K562 (cell line): Measurements from ENCODE around the gene MRPL2. TPM values are rescaled to one million over a fixed set of nuclear protein-coding genes. Genes with fewer than 3 reads are reported as not detected.

Source experiments
- GABPB1 ChIP-seq: sonication (generic); formaldehyde crosslinking; IDR thresholded peaks from 2 replicates; pipeline ENCODE4 v1.8.0; 2022; ENCODE audit warnings: mild to moderate bottlenecking, missing genetic modification reagents
- GATAD2B ChIP-seq: fragments of 450-650 bp; IDR thresholded peaks from 2 replicates; pipeline ENCODE4 v1.6.1; 2017; ENCODE audit warnings: mild to moderate bottlenecking, borderline replicate concordance
- HDAC3 ChIP-seq: fragments of 450-650 bp; IDR thresholded peaks from 2 replicates; pipeline ENCODE4 v1.6.1; 2018; ENCODE audit warnings: borderline replicate concordance, mild to moderate bottlenecking, moderate library complexity; ENCODE audit not compliant: partially characterized antibody
- KLF16 ChIP-seq: IDR thresholded peaks from 2 replicates; pipeline ENCODE4 v1.6.1; 2016; ENCODE audit warnings: antibody characterized with exemption
- KLF6 ChIP-seq: fragments of 250-450 bp; sonication (Bioruptor Pico); IDR thresholded peaks from 2 replicates; pipeline ENCODE4 v1.4.0; 2020; ENCODE audit warnings: mild to moderate bottlenecking, moderate library complexity, borderline replicate concordance
- MCM2 ChIP-seq: fragments of 450-650 bp; IDR thresholded peaks from 2 replicates; pipeline ENCODE4 v1.6.1; 2017; ENCODE audit warnings: low read depth, mild to moderate bottlenecking
- NFE2 ChIP-seq: IDR thresholded peaks from 2 replicates; pipeline ENCODE4 v1.6.1; 2014; ENCODE audit warnings: antibody characterized with exemption, low read depth
- SETDB1 ChIP-seq: IDR thresholded peaks from one replicate; pipeline ENCODE4 v1.6.1; 2012; ENCODE audit warnings: low read length, control low read depth, inconsistent platforms
- SIX5 ChIP-seq, 2 experiments: IDR thresholded peaks; 2 replicates each; pipeline ENCODE4 v1.6.1; 2011; ENCODE audit warnings: low read length in 2 of 2, borderline replicate concordance in 1 of 2, low read depth in 1 of 2, mild to moderate bottlenecking in 1 of 2, moderate library complexity in 1 of 2; ENCODE audit not compliant: insufficient read depth in 1 of 2
- SP2 ChIP-seq: IDR thresholded peaks from 2 replicates; pipeline ENCODE4 v1.6.1; 2011; ENCODE audit warnings: mild to moderate bottlenecking, low read depth, low read length, moderate library complexity; ENCODE audit not compliant: poor library complexity, severe bottlenecking; ENCODE audit errors: extremely low read depth
- TAF9B ChIP-seq: fragments of 450-650 bp; IDR thresholded peaks from 2 replicates; pipeline ENCODE4 v1.6.1; 2018; ENCODE audit warnings: mild to moderate bottlenecking; ENCODE audit not compliant: partially characterized antibody
- TEAD1 ChIP-seq, 2 experiments: fragments of 450-650 bp in 1 of 2; sonication (generic) in 1 of 2; formaldehyde crosslinking; IDR thresholded peaks; 2 replicates each; pipeline versions ENCODE4 v1.4.0 to v1.8.0; 2020 to 2022; ENCODE audit warnings: mild to moderate bottlenecking in 2 of 2, missing genetic modification reagents in 1 of 2
- TRIM28 ChIP-seq: fragments of 450-650 bp; IDR thresholded peaks from 2 replicates; pipeline ENCODE4 v1.6.1; 2017
- XRCC3 ChIP-seq: fragments of 450-650 bp; IDR thresholded peaks from 2 replicates; pipeline ENCODE4 v1.6.1; 2017; ENCODE audit warnings: mild to moderate bottlenecking, moderate library complexity
- YY1 ChIP-seq, 3 experiments: IDR thresholded peaks; 2 replicates each; pipeline ENCODE4 v1.6.1; 2011; ENCODE audit warnings: low read length in 2 of 3, mild to moderate bottlenecking in 2 of 3, moderate library complexity in 2 of 3, borderline replicate concordance in 1 of 3, control low read depth in 1 of 3, low read depth in 1 of 3; ENCODE audit not compliant: insufficient read depth in 3 of 3, insufficient replicate concordance in 2 of 3, control insufficient read depth in 1 of 3, insufficient read length in 1 of 3; ENCODE audit errors: extremely low read depth in 1 of 3
- ZNF436 ChIP-seq: fragments of 250-450, 450-650 bp; sonication (Bioruptor Pico); formaldehyde crosslinking; IDR thresholded peaks from 2 replicates; pipeline ENCODE4 v1.7.0; 2020; ENCODE audit warnings: mild to moderate bottlenecking
- polyA plus RNA-seq, 8 experiments: library from polyadenylated mRNA; depleted of rRNA in 4 of 8; stranded (reverse) in 5 of 8; unstranded in 3 of 8; fragments of >200 nt; fragmentation: Nextera tagmentation in 2 of 8; fragmentation: Illumina TruSeq in 1 of 8; extraction: Ambion mirVana in 2 of 8; extraction: Trizol in 1 of 8; gene quantifications; 2 replicates each; pipeline versions ENCODE4 v1.2.1 to v1.2.3, GENCODE V29; 2011 to 2014; ENCODE audit warnings: inconsistent platforms in 1 of 8, missing spikeins in 1 of 8
- total RNA-seq, 7 experiments: library from RNA; depleted of rRNA in 6 of 7; stranded (reverse); fragments of >200 nt in 6 of 7; fragmentation: Illumina TruSeq in 2 of 7; extraction: Trizol in 2 of 7; gene quantifications; 2 replicates each; pipeline versions ENCODE4 v1.2.1 to v1.2.3, GENCODE V29; 2011 to 2021; ENCODE audit warnings: low replicate concordance in 1 of 7
- TF ChIP-seq, protein P1 (sequence below): fragments of 450-650 bp; IDR thresholded peaks from 2 replicates; pipeline ENCODE4 v1.7.1; 2018; ENCODE audit warnings: mild to moderate bottlenecking, low read depth; ENCODE audit not compliant: partially characterized antibody
- TF ChIP-seq, protein P2 (sequence below): fragments of 450-650 bp; IDR thresholded peaks from 2 replicates; pipeline ENCODE4 v1.6.1; 2016
- TF ChIP-seq, protein P3 (sequence below), 2 experiments: fragments of 450-650 bp in 1 of 2; sonication (generic) in 1 of 2; formaldehyde crosslinking; conservative IDR thresholded peaks; 2 replicates each; pipeline versions ENCODE4 v1.4.0 to v1.8.1; 2020 to 2022; ENCODE audit warnings: mild to moderate bottlenecking in 1 of 2, missing genetic modification reagents in 1 of 2
- TF ChIP-seq, protein P4 (sequence below): fragments of 450-650 bp; conservative IDR thresholded peaks from 2 replicates; pipeline ENCODE4 v1.6.1; 2016; ENCODE audit warnings: missing genetic modification characterization, low read depth, mild to moderate bottlenecking, missing compliant biosample characterization, moderate library complexity

MRPL2 gene
- total and polyA plus RNA-seq, 9 of the 15 experiments (the other 6 are each of a cell fraction or from before 2014, with no cell fraction given), result 63.1 to 262 (median 121) TPM

GRCh38 chr6:43021270-43022047 is 37.8 kb downstream of the MRPL2 start, which contains the start of gene RRP36 (continued):
- peak; percentile 57 to 94 (median 91) for TF ChIP-seq YY1 (IDR thresholded peaks at IDR 0.05; ENCODE audit: borderline replicate concordance in 1 of 3, control insufficient read depth in 1 of 3, extremely low read depth in 1 of 3, insufficient read depth in 3 of 3, insufficient read length in 1 of 3, insufficient replicate concordance in 2 of 3, low read depth in 1 of 3, low read length in 2 of 3)
- TF ChIP-seq SETDB1, result no peak
- TF ChIP-seq GABPB1, result peak; percentile 81
- TF ChIP-seq TEAD1 (CRISPR knock-in tag; IDR thresholded peaks at IDR 0.05), result no peak
- TF ChIP-seq SIX5 (IDR thresholded peaks at IDR 0.05; ENCODE audit: borderline replicate concordance in 1 of 2, insufficient read depth in 1 of 2, low read depth in 1 of 2, low read length in 2 of 2), result no peak
- no peak for TF ChIP-seq ZNF436 (CRISPR knock-in tag)
- TF ChIP-seq, protein P1, sequence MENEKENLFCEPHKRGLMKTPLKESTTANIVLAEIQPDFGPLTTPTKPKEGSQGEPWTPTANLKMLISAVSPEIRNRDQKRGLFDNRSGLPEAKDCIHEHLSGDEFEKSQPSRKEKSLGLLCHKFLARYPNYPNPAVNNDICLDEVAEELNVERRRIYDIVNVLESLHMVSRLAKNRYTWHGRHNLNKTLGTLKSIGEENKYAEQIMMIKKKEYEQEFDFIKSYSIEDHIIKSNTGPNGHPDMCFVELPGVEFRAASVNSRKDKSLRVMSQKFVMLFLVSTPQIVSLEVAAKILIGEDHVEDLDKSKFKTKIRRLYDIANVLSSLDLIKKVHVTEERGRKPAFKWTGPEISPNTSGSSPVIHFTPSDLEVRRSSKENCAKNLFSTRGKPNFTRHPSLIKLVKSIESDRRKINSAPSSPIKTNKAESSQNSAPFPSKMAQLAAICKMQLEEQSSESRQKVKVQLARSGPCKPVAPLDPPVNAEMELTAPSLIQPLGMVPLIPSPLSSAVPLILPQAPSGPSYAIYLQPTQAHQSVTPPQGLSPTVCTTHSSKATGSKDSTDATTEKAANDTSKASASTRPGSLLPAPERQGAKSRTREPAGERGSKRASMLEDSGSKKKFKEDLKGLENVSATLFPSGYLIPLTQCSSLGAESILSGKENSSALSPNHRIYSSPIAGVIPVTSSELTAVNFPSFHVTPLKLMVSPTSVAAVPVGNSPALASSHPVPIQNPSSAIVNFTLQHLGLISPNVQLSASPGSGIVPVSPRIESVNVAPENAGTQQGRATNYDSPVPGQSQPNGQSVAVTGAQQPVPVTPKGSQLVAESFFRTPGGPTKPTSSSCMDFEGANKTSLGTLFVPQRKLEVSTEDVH, result peak; percentile 34
- TF ChIP-seq KLF6, result no peak
- TF ChIP-seq, protein P2, sequence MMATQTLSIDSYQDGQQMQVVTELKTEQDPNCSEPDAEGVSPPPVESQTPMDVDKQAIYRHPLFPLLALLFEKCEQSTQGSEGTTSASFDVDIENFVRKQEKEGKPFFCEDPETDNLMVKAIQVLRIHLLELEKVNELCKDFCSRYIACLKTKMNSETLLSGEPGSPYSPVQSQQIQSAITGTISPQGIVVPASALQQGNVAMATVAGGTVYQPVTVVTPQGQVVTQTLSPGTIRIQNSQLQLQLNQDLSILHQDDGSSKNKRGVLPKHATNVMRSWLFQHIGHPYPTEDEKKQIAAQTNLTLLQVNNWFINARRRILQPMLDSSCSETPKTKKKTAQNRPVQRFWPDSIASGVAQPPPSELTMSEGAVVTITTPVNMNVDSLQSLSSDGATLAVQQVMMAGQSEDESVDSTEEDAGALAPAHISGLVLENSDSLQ, result peak; percentile 67
- TF ChIP-seq MCM2, result no peak
- peak; percentile 46 for TF ChIP-seq TAF9B
- no peak for TF ChIP-seq NFE2
- TF ChIP-seq, protein P3, sequence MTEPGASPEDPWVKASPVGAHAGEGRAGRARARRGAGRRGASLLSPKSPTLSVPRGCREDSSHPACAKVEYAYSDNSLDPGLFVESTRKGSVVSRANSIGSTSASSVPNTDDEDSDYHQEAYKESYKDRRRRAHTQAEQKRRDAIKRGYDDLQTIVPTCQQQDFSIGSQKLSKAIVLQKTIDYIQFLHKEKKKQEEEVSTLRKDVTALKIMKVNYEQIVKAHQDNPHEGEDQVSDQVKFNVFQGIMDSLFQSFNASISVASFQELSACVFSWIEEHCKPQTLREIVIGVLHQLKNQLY (CRISPR knock-in tag; conservative IDR thresholded peaks at IDR 0.05), result no peak
- no peak for TF ChIP-seq XRCC3
- no peak for TF ChIP-seq KLF16
- TF ChIP-seq, protein P4, sequence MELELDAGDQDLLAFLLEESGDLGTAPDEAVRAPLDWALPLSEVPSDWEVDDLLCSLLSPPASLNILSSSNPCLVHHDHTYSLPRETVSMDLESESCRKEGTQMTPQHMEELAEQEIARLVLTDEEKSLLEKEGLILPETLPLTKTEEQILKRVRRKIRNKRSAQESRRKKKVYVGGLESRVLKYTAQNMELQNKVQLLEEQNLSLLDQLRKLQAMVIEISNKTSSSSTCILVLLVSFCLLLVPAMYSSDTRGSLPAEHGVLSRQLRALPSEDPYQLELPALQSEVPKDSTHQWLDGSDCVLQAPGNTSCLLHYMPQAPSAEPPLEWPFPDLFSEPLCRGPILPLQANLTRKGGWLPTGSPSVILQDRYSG, result no peak
- no peak for TF ChIP-seq GATAD2B
- TF ChIP-seq SP2, result no peak
- TF ChIP-seq TRIM28, result 0 out of 2 replicates have a peak, but pooled peaks have one; percentile 43
- no peak for TF ChIP-seq HDAC3
